ENCODE results near the gene GABBR2.

- no peak for TF ChIP-seq CTCF (conservative IDR thresholded peaks at IDR 0.05; ENCODE audit: low read depth in 2 of 2)
- no peak for TF ChIP-seq POLR2AphosphoS5 (IDR thresholded peaks at IDR 0.05; ENCODE audit: low read depth)
- no peak for TF ChIP-seq EZH2phosphoT487 (IDR thresholded peaks at IDR 0.05; ENCODE audit: unreplicated experiment)
- TF ChIP-seq JUNB (IDR thresholded peaks at IDR 0.05; ENCODE audit: unreplicated experiment): no peak
- TF ChIP-seq REST (IDR thresholded peaks at IDR 0.05; ENCODE audit: unreplicated experiment): no peak
- TF ChIP-seq EZH2 (IDR thresholded peaks at IDR 0.05; ENCODE audit: low read depth, unreplicated experiment): no peak
- no peak for TF ChIP-seq STAT1 (IDR thresholded peaks at IDR 0.05; ENCODE audit: unreplicated experiment)
These were observed 258.2 kb downstream of the GABBR2 start for GRCh38 chr9:98450496-98450895.

Measured in GM23338 (cell line).